GM18867 (cell line): ENCODE measurements around the gene TM7SF2.
A peak's percentile ranks its signal among the peaks of the same experiment; 100 is the strongest.
"Not testable (repeated sequence)": the region's sequence is repeated elsewhere in the genome, so short reads cannot be mapped to it uniquely, and the experiment has no call there.

Experiments used
- ATAC-seq: cut with Tn5 transposase; IDR thresholded peaks from one replicate; pipeline ENCODE4 v1.9.1; 2021; ENCODE audit warnings: mild to moderate bottlenecking, moderate library complexity; ENCODE audit not compliant: unreplicated experiment

The TM7SF2 gene

DNA sequence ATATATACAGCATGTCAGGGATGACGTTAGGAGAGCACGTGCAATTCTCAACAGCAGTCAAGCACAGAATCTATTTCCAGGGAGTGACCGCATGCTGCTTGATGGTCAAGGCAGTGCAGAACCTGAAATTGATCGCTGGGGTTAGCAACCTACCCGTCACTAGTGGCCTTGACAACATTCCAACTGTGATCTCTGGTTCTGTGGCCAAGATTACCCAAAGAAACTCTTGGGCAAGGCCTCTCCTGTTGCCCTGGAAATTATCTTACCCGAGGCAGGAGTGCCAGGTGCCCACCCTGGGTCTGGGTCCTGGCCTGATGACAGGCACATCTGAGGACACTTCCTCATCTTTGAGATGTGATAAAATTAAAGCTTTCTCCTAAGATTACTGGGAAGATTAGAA lies 2.2 kb downstream of the TM7SF2 start:
- ATAC-seq: no peak

DNA sequence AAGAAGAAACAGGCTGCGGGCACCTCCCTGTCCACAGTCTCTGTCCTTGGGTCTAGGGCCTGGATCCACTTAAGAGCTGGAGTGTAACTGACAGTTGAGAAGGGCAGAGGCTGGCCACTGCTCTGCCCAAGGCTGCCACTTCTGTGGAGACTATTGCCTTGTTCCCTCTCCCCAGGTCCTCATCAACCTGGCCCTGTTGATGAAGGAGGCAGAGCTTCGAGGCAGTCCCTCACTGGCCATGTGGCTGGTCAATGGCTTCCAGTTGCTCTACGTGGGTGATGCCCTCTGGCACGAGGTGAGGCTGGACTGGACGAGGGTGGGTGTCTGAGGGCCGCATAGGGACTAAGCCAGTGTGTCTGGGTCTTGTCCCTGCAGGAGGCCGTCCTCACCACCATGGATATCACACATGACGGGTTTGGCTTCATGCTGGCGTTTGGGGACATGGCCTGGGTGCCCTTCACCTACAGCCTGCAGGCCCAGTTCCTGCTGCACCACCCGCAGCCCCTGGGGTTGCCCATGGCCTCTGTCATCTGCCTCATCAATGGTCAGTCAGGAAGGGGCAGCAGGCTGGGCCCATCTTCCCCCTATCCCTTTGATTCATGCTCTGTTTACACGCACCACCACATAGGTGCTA lies 3.0 kb downstream of the TM7SF2 start:
- no peak for ATAC-seq

DNA sequence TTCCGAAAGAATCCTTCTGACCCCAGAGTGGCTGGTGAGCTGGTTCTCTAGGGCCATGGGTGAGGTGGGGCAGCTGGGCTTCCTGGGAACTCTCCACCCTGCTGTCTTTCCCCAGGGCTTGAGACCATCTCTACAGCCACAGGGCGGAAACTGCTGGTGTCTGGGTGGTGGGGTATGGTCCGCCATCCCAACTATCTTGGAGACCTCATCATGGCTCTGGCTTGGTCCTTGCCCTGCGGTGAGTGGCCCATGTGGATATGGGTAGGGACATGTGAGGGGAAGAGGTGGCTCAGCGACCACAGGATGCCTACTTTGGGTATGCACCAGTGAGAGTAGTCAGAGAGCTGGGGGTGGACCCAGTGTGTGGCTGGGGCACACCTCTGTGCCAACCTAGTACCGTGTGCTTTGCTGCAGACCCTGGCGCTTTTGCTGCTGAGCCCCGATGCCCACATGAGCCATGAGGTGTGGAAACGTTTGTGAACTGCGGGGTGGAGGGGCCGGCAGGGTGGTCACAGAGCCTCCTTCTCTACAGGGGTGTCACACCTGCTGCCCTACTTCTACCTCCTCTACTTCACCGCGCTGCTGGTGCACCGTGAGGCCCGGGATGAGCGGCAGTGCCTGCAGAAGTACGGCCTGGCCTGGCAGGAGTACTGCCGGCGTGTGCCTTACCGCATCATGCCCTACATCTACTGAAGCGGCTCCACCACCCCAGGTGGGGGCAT lies 3.9 kb downstream of the TM7SF2 start:
- ATAC-seq: no peak

DNA sequence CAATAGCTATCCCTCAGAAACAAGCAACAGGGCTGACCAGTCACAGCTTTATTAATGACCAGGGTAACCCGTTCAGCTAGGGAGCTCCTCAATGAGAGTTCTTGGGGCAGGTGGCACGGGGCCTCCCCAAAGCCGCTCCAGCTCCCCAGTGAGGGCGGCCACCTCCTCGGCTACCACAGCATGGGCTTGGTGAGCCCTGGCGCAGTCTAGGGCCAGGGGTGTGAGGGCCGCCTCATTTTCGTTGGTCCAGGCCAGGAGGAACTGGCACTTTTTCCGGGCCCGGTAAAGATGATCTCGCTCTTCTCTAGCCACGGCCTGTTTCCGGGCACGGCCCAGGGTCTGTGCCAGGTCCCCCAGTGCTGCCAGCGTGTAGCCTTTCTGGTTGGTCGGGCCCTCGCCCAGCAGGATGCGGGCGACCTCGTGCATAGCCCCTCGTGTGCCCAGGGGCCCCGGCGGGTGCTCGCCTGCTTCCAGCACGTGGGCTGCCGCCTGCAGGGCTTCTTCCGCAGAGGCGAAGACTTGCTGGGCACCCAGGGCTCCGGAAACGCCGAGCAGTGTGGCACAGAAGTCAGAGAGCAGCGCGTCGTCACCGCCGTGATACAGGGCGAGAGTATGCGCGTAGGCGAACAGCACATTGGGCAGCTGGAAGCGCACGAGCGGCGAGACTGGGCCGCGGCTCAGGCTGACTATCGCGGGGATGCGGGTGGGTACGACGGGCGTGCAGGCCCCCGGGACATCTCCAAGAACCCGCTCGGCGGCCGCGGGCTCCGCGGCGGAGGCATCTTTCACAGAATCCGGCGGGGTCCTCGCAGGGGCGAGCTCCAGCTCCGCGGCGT lies 4.9 kb downstream of the TM7SF2 start:
- peak; percentile 6 for ATAC-seq

DNA sequence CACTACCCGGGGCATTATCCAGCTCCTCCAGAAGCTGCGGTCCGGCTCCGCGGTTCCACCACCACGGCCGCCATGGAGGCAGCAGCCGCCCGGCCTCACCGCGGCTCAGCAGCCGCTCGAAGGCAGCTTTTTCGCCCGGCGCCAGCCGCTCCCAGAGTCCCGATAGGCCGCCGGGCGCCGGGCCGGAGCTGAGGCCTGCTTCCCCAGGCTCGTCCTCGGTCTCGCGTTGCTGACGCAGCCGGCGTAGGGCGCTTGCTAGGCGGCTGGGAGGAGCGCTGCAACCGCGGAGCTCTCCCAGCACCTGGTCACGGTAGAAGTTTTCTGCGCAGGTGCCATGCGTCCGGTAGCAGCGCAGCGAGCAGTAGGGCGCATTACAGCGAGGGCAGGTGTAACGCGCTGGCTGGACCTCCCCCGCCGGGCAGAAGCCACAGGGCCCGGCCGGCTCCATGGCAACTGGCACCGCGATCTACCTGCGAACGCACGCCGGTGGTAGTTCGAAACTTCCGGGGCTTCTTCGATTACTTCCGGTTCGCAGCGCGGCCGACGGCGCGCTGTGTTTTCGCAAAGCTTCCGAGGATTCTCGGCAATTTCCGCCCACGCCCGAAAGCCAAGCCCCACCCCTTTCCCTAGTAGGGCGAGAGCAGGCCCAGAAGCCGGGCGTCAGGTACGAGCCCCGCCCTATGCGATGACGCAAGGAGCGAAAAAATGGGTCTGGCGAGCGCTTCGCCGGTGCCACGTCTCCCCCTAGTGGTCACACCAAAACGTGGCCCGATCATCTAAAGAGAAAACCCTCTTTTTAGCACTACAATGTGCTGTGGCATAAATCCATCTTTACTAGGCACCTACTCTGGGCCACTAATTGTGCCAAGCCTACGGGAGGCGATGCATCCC lies 5.8 kb downstream of the TM7SF2 start, which contains the start of gene ZNHIT2:
TSS of gene ZNHIT2 (minus strand) at position 496 of the 891 bp plus-strand sequence. CDS start at position 448, 48 bp downstream.
- ATAC-seq: peak; percentile 62

DNA sequence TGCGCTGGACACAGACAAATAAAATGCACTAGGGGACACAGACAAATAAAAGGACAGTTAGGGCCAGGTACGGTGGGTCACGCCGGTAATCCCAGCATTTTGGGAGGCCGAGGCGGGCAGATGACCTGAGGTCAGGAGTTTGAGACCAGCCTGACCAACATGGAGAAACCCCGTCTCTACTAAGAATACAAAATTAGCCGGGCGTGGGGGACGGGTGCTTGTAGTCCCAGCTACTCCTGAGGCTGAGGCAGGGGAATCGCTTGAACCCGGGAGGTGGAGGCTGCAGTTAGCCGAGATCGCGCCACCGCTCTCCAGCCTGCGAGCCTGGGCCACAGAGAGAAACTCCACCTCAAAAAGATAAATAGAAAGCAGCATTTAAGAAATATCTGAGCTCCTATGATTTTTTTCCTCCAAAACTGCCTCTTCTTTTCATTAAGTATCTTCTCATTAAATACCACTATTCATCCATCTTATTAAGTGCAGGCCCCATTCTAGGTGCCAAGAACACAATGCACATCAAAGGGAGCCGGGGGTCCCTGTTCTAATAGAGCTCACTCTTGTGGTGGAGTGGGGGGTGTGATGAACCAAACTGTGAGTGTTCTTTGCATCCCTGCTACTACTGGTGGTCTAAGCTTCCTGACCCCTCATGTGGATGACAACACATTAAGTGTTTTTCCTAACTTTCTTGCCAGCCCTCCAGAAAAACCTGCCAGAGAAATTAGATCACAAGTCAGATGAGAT lies 6.6 kb downstream of the TM7SF2 start:
- no peak for ATAC-seq

DNA sequence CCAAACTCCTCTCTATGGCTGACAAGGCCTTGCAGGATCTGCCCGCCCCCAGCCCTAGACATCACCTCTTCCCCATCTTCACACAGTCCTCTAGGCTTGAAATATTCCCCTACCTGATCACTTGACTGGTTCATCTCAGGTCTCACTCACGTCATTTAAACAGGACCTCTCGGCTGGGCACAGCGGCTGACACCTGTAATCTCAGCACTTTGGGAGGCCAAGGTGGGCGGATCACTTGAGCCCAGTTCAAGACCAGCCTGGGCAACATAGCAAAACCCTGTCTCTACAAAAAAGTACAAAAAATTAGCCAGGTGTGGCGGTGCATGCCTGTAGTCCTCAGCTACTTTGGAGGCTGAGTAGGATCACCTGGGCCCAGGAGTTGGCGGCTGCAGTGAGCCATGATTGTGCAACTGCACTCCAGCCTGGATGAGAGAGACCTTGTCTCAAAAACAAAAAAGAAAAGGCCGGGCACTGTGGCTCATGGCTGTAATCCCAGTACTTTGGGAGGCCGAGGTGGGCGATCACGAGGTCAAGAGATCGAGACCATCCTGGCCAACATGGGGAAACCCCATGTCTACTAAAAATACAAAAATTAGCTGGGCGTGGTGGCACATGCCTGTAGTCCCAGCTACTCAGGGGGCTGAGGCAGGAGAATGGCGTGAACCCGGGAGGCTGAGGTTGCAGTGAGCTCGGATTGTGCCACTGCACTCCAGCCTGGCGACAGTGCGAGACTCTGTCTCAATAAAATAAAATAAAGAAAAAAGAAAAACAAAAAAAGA lies 7.4 kb downstream of the TM7SF2 start:
- not testable (repeated sequence) for ATAC-seq

DNA sequence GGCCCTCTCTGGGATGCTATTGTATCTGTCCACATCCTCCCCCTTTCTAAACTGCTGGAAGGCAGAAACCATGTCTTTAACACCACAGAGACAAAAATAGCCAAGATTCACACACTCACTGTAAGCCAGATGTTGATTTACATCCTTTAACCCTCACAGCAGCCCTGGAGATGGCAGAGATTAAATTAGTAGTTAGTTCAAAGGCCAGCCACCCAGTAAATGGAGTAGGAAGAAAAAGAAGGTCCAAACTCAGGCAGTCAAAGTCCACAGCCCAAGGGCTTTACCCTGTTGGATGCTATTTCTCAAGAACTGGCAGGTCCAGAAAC lies 8.0 kb downstream of the TM7SF2 start:
- no peak for ATAC-seq

DNA sequence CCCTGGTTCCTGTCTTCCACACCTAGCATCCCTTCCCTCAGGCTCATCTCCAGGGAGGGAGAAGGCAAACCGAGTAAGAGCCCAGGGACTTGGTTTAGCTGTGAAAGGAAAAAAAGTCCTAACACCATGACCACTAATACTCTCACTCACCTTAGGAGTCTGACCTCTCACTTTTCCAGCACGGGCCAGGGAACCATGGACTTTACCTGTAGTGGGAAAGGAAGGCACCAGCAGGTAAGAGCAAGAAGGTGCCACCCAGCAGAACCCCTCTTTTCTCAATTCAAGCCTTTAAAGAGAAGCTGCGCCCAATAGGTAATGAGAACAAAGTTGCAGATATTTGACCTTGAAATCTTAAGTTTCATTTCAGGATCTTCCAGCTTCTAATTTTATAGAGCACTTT lies 9.2 kb downstream of the TM7SF2 start:
- ATAC-seq: no peak

DNA sequence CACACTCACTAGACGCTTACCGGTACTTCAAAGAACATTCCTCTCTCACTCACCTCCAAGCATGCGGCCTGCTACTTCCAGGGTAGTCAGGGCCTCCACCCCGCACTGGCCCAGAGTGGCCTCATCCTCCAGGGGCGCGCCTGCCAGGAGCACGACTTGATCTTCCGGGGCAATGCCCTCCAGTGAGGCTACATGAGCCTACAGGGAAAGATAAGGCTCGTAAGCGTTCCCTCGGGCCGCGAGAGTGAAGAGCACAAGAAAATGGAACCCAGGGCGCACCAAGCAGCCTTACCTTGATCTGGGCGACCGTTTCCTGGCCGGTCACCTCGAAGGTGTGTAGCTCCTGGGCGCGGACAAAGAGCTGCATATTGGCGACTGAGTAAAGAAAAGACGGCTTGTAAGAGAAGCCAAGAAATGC lies 9.8 kb downstream of the TM7SF2 start:
- no peak for ATAC-seq

DNA sequence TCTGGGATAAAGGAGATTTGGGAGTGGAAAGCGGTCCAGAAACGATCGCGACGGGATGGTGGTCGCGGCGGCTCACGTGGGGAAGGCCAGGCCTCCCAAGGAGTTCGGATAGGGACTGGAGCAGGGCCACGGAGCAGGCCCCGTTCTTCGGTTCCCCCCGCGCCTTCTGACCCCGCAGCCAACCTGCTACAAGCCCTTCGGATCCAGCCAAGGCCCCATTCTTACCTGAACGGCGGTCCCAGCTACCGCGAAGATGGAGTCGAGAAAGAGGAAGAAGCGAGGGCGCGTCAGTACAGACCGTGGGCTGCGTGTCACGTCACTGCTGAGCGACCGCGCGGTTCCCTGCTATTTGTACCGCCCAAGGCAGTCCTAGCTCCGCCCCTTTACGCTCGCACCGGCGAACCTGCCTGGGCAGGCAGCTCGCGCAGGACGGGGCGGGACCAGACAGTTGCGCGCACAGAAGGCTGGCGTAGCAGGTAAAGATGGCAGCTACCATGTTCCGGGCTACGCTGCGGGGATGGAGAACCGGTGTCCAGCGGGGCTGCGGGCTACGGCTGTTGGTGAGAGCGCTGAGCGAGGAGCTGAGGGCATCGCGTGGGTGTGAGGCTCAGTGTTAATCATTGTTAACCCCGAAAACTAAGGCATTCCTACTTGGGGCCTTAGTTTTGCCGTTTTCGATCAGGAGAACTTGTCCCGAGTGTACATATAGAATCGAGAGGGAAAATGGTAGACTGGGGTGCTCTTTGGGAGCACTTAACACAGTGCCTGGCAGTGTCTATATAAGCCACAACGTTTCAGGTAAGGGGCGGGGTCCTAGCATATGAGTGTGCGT lies 10.4 kb downstream of the TM7SF2 start, which contains the start of the genes FAU and MRPL49:
TSS of gene FAU (minus strand) at position 270 of the 832 bp plus-strand sequence. CDS start 321 bp downstream, outside the sequence.
TSS of gene MRPL49 (plus strand) at position 457 of the 832 bp plus-strand sequence. CDS start at position 483, 26 bp downstream.
- peak; percentile 61 for ATAC-seq

DNA sequence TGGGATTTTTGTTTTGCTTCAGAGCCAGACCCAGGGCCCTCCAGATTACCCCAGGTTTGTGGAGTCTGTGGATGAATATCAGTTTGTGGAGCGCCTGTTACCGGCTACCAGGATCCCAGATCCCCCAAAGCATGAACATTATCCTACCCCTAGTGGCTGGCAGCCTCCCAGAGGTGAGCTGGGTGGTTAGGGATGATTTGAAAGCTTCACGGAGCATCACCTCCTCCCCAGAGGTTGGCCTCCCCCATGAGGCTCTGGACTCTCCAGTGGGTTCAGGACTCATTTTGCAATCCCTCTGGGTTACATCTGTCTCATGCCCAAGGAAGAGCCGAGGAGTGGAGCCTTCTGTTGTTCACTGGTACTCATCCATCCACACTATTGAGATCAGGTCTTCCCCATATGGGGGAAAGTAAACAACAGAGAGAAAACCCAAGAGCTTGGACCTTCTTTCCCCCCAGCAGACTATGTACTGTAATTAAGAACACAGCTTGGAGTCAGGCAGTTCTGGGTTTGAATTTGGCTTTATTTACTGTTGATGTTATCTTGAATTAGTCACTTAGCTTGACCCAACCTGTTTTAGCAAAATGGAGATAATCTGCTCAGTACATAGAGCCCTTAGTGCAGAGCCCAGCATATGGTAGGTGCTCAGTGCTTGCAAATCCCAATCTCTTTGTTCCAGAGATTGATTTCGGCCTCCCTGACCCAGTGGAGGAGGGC lies 13.0 kb downstream of the TM7SF2 start:
- ATAC-seq: no peak

DNA sequence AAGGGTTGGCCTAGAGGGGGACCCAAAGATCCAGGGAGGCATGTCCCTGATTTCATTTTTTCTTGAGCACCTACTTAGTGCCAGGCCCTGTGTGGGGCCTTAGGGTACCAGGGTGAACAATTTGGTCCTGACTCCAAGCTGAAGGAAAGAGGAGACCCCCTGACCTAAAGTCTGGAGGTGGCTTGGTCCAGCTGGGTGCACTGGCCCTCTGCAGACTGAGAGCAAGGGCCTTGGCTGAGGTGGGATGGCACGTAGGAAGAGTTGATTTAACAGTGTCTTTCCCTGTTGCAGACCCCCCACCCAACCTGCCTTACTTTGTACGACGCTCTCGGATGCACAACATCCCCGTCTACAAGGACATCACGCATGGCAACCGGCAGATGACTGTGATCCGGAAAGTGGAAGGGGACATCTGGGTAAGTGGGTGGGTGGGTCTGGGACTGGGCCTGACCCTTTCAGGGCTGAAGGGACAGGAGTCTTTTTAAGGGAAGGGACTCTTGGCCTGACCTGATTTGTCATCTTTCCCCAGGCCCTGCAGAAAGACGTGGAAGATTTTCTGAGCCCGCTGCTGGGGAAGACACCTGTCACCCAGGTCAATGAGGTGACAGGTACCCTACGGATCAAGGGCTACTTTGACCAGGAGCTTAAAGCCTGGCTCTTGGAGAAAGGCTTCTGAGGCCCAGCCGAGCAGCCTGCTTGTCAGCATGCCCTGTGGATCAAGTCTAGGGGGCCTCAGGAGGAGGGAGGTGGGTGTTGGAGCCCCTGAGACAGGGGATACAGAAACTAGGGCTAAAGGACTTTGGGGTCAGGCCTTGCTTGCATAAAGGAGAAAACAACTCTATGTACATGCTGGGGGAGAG lies 13.8 kb downstream of the TM7SF2 start:
- ATAC-seq: no peak

DNA sequence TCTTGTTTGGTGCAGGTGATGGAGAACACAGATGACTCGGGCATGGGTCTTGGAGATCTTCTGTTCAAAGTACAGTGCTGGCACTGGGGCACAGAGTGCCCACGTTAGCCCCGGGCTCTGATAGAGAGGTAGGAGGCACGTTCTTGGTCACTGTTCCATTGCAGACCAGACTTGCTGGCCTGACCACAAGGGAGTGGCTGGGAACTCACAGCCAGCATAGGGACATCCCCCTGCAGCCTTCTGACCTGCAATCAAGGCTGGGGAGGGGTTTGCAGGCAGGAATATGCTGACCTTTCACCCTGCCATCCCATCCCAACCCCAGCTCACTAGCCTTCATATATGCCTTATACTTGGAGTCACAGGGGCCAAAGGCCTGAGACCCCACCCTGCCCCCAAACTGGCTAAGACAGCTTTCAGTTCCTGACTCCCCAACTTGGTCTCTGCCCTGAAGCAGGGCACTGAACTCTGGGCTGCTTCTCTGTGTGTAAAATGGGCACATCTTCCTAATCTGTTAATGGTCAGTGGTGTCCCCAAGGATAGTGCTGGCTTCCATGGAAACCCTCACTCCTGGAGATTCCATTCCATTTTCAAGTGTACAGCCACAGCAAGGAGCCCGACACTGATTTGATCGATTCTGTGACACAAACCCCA lies 15.1 kb downstream of the TM7SF2 start:
- no peak for ATAC-seq

DNA sequence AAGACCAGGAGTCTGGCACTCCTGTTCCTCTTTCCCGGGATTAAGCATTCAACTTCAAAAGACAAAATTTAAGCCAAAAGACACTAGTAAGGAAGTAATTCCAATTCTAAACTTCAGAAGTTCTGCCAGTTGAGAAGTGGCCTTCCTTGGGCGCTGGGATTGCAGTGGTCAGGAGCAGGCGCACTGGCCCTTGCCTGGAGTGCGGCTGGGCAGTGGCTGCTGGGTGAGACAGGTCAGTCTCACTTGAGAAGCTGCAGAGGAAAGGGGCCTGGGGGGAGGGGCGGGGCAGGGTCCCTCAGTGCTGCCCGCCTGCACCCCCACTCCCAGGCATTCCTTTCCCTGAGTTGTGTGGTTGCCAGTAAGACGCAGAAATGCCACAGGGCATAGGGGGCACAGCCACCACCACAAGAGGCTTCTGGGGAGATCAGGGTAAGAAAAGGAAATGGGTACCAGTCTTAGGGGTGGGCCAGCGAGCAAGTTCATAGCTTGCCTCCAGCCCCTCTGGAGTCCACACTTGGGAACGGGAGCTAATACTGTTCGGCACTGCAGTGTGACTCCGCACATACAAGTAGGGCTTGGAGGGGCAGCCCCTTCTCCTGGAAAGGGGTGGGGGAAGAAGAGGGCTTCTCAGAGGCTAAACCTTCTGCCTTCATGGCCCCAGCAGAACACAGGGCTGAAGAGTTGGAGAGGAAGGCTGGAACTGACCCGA lies 16.0 kb downstream of the TM7SF2 start:
- no peak for ATAC-seq
